OCI-LY1 (cell line): ENCODE data around the gene MYO10.

Source experiments
- CTCF ChIP-seq: fragments of 200-600 bp; sonication (generic), shearing (Covaris generic); IDR thresholded peaks from 2 replicates; pipeline ENCODE4 v1.5.1; 2017; ENCODE audit warnings: mild to moderate bottlenecking, antibody characterized with exemption, low read length, moderate library complexity, mixed read lengths
- EZH2 ChIP-seq: fragments of 200-600 bp; sonication (generic), shearing (Covaris generic); IDR thresholded peaks from 2 replicates; pipeline ENCODE4 v1.8.0; 2017; ENCODE audit warnings: borderline replicate concordance, mixed run types, mild to moderate bottlenecking, antibody characterized with exemption, low read length, moderate library complexity, mixed read lengths

- TF ChIP-seq CTCF = no peak
- no peak for TF ChIP-seq EZH2
Measured at GRCh38 chr5:16827755-16828154, 108.3 kb downstream of the MYO10 start.
